ENCODE results near the gene SIT1.

- TF ChIP-seq POLR2AphosphoS5 (IDR thresholded peaks at IDR 0.05; ENCODE audit: low read depth) (no peak), CTCF (conservative IDR thresholded peaks at IDR 0.05; ENCODE audit: low read depth in 2 of 2) (no peak), ZNF331 (CRISPR knock-in tag; IDR thresholded peaks at IDR 0.05; ENCODE audit: low read depth) (no peak), NANOG (IDR thresholded peaks at IDR 0.05; ENCODE audit: borderline replicate concordance) (no peak), EZH2phosphoT487 (IDR thresholded peaks at IDR 0.05; ENCODE audit: unreplicated experiment) (no peak)
Measured at GRCh38 chr9:35628389-35628991, 22.2 kb downstream of the SIT1 start.

All from GM23338 (cell line).